Measurements from ENCODE around the gene WDTC1. TPM values are rescaled to one million over a fixed set of nuclear protein-coding genes. Genes with fewer than 3 reads are reported as not detected.

Gene WDTC1
- total and polyA plus RNA-seq, 2 of the 13 experiments (the other 11 are each of a cell fraction or from before 2014, with no cell fraction given) = 5.5 TPM

DNA sequence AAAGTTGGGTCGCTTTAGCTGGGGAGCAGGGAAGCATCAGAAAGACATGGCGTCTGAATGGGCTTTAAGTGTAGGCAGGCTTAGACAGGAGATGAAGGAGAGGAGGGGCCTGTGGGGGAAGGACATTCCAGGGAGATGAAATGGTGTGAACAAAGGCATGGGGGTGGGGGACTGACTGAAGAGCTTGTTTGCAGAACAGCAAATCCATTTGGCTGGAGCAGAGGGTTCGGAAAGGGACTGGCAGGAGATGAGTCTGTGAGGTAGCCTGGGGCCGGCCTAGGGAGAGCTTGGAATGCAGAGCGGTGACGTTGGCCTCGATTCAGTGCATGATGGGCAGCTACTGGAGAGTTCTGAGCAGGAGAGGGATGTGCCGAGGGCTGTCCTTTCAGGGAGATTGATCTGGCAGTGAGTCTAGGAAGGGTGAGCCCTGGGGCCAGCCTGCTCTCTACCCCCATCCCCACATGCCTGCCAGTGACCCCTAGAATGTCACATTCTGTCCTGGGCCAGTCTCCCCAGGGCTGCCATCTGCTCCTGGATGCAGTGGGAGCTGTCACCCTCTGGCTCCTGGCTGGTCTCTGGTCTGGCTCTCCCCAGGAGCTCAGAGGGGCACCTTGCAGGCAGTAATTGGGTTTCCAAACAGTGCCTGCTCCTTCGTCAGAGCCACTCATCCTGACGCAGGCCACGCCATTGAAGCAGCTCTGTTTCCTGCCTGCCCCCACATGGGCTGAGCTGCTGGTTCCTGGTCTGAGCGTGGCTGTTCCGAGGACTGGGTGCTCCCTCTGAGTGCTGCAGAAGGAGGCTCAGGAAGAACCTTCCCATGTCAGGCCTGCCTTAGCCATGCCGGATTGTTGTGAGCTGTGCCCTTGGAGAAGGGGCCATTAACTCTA is 65.2 kb downstream of the WDTC1 start (continued):
- TF ChIP-seq DNMT1 (CRISPR knock-in tag; IDR thresholded peaks at IDR 0.05) (no peak), NFIB (CRISPR knock-in tag; IDR thresholded peaks at IDR 0.05; ENCODE audit: borderline replicate concordance) (no peak), TRIM22 (IDR thresholded peaks at IDR 0.05) (no peak)
- TF ChIP-seq, protein P1, sequence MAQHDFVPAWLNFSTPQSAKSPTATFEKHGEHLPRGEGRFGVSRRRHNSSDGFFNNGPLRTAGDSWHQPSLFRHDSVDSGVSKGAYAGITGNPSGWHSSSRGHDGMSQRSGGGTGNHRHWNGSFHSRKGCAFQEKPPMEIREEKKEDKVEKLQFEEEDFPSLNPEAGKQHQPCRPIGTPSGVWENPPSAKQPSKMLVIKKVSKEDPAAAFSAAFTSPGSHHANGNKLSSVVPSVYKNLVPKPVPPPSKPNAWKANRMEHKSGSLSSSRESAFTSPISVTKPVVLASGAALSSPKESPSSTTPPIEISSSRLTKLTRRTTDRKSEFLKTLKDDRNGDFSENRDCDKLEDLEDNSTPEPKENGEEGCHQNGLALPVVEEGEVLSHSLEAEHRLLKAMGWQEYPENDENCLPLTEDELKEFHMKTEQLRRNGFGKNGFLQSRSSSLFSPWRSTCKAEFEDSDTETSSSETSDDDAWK (CRISPR knock-in tag; IDR thresholded peaks at IDR 0.05) = no peak
- TF ChIP-seq, protein P2, sequence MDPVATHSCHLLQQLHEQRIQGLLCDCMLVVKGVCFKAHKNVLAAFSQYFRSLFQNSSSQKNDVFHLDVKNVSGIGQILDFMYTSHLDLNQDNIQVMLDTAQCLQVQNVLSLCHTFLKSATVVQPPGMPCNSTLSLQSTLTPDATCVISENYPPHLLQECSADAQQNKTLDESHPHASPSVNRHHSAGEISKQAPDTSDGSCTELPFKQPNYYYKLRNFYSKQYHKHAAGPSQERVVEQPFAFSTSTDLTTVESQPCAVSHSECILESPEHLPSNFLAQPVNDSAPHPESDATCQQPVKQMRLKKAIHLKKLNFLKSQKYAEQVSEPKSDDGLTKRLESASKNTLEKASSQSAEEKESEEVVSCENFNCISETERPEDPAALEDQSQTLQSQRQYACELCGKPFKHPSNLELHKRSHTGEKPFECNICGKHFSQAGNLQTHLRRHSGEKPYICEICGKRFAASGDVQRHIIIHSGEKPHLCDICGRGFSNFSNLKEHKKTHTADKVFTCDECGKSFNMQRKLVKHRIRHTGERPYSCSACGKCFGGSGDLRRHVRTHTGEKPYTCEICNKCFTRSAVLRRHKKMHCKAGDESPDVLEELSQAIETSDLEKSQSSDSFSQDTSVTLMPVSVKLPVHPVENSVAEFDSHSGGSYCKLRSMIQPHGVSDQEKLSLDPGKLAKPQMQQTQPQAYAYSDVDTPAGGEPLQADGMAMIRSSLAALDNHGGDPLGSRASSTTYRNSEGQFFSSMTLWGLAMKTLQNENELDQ (CRISPR knock-in tag; IDR thresholded peaks at IDR 0.05; ENCODE audit: borderline replicate concordance) = no peak
- TF ChIP-seq, protein P3, sequence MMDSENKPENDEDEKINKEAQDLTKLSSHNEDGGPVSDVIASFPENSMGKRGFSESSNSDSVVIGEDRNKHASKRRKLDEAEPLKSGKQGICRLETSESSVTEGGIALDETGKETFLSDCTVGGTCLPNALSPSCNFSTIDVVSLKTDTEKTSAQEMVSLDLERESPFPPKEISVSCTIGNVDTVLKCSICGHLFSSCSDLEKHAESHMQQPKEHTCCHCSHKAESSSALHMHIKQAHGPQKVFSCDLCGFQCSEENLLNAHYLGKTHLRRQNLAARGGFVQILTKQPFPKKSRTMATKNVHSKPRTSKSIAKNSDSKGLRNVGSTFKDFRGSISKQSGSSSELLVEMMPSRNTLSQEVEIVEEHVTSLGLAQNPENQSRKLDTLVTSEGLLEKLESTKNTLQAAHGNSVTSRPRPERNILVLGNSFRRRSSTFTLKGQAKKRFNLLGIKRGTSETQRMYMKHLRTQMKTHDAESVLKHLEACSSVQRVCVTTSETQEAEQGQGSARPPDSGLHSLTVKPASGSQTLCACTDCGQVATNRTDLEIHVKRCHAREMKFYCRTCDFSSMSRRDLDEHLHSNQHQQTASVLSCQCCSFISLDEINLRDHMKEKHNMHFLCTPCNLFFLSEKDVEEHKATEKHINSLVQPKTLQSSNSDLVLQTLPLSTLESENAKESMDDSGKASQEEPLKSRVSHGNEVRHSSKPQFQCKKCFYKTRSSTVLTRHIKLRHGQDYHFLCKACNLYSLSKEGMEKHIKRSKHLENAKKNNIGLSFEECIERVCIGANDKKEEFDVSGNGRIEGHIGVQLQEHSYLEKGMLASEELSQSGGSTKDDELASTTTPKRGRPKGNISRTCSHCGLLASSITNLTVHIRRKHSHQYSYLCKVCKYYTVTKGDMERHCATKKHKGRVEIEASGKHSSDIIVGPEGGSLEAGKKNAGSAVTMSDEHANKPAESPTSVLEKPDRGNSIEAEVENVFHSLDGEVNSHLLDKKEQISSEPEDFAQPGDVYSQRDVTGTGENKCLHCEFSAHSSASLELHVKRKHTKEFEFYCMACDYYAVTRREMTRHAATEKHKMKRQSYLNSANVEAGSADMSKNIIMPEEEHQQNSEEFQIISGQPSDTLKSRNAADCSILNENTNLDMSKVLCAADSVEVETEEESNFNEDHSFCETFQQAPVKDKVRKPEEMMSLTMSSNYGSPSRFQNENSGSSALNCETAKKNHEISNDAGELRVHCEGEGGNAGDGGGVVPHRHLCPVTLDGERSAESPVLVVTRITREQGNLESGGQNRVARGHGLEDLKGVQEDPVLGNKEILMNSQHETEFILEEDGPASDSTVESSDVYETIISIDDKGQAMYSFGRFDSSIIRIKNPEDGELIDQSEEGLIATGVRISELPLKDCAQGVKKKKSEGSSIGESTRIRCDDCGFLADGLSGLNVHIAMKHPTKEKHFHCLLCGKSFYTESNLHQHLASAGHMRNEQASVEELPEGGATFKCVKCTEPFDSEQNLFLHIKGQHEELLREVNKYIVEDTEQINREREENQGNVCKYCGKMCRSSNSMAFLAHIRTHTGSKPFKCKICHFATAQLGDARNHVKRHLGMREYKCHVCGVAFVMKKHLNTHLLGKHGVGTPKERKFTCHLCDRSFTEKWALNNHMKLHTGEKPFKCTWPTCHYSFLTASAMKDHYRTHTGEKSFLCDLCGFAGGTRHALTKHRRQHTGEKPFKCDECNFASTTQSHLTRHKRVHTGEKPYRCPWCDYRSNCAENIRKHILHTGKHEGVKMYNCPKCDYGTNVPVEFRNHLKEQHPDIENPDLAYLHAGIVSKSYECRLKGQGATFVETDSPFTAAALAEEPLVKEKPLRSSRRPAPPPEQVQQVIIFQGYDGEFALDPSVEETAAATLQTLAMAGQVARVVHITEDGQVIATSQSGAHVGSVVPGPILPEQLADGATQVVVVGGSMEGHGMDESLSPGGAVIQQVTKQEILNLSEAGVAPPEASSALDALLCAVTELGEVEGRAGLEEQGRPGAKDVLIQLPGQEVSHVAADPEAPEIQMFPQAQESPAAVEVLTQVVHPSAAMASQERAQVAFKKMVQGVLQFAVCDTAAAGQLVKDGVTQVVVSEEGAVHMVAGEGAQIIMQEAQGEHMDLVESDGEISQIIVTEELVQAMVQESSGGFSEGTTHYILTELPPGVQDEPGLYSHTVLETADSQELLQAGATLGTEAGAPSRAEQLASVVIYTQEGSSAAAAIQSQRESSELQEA (CRISPR knock-in tag; IDR thresholded peaks at IDR 0.05; ENCODE audit: not compliant biosample characterization) = no peak
